ENCODE data around the gene WDFY2.
A peak's percentile ranks its signal among the peaks of the same experiment; 100 is the strongest.
"Not testable (repeated sequence)": the region's sequence is repeated elsewhere in the genome, so short reads cannot be mapped to it uniquely, and the experiment has no call there.

The WDFY2 gene

DNA sequence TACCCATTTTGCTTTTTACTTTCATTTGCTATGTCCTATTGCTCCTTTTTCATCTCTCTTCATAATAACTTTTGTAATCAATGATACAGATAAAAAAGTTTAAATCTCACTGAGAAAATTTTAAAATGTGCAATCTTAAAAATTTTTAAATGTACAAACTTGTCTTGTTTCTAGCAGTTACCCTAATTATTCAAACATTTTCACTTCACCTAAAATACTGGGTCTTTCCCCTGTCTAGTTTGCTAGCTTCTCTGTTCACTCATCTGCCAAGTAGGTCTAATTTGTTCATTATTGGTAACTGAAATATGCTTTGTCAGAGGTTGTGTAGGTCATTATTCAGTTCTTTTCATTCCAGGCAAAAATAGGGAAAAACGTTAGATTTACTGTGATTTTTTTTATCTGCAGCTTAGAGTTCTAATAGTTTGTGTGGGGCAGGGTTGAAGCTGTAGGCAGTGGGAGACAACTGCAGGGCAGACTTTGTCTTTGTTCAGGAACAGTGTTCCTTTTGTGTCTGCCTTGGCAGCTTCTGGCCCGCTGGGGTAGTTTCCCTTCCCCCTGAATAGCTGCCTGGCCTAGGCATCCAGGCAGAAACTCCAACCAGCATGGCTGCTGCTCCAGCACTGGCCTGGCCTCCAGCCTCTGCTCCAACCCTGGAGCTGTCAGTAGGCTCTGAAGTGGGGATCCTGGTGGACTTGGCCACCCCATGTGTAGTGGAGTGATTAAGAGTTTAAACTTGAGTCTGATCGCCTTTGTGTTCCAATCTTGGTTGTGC, 48.5 kb downstream of the WDFY2 start:
- no peak for DNase-seq (ENCODE audit: low read depth)
- no peak for TF ChIP-seq CTCF (conservative IDR thresholded peaks at IDR 0.05; ENCODE audit: low read length)
- peak overlapping the region; percentile 7; the same call in 1 of the 2 replicates for H3K4me3 ChIP-seq (ENCODE audit: low read length)

- TF ChIP-seq CTCF (conservative IDR thresholded peaks at IDR 0.05; ENCODE audit: low read length), result no peak
- DNase-seq (ENCODE audit: low read depth), result no peak
- no peak overlapping the region for H3K4me3 ChIP-seq (ENCODE audit: low read length)
Measured at GRCh38 chr13:51635137-51635878, 51.0 kb downstream of the WDFY2 start.

- H3K4me3 ChIP-seq (ENCODE audit: low read length), result no peak overlapping the region
- no peak for TF ChIP-seq CTCF (conservative IDR thresholded peaks at IDR 0.05; ENCODE audit: low read length)
- no peak for DNase-seq (ENCODE audit: low read depth)
Measured at GRCh38 chr13:51636349-51636890, 52.2 kb downstream of the WDFY2 start.

DNA sequence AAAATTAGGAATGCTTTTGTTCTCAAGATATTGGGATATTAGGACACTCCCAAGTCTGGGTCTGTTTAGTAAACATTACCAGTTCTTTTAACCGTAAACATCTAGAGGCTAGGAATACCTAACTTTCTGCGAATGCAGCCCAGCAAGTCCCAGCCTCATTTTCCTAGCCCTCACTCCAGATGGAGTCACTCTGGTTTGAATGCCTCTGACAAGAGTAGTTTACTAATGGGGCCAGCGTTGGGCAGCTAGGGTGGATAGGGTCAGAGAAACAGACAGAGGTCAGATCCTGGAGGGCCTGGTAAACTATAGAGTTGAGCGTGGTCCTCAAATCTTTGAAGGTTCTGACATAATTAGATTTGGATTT, 53.6 kb downstream of the WDFY2 start:
- H3K4me3 ChIP-seq (ENCODE audit: low read length), result no peak overlapping the region
- no peak for DNase-seq (ENCODE audit: low read depth)
- TF ChIP-seq CTCF (conservative IDR thresholded peaks at IDR 0.05; ENCODE audit: low read length), result no peak

DNA sequence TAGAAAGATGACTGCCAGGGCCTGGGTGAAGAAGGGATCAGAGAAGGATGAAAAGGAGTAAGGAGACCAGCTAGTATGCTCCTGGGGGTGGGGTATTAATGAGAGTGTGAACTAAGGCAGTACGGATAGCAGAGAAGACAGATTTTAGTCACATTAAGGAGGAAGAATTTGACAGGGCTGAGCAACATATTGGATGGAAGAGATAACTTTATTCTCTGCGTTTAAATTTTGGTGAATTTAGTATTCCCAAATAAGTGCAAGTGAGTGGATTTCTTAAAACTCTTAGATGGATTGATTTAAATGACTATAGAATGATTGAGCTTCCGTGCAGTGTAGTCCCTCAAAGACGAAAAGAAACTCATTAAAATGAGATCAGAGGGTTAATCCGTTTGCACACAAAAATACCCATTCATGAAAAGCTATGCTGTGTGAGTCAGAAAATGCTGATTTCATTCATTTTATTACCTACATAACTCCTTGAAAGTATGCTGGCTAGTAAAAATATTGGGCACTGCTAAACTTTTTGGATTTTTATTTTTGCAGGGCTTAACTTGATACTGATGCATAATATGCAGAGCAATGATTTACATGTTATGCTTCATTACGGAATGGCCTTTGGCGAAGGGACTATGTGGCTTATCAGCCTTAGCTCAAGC, 54.1 kb downstream of the WDFY2 start:
- H3K4me3 ChIP-seq (ENCODE audit: low read length), result no peak overlapping the region
- peak; percentile 40 for DNase-seq (ENCODE audit: low read depth)
- TF ChIP-seq CTCF (conservative IDR thresholded peaks at IDR 0.05; ENCODE audit: low read length), result no peak

DNA sequence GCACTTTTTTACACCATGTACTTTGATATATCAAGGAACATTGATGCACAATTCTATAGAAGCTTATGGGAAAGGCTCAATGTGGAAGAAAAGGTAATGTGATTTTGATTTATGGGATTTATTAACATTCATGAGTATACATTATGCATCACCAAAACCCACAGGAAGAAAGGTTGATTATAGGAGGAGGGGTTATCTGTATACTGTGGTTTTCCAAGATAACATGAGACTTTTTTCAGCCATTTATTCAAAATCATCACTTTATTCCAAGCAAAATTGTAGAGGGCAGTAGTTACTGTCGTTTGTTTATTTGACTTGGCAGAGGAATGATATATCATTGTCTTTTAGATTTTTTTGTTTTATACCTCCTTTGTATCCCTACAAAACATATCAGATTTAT, 54.9 kb downstream of the WDFY2 start:
- H3K4me3 ChIP-seq (ENCODE audit: low read length), result no peak overlapping the region
- TF ChIP-seq CTCF (conservative IDR thresholded peaks at IDR 0.05; ENCODE audit: low read length), result no peak
- no peak for DNase-seq (ENCODE audit: low read depth)

DNA sequence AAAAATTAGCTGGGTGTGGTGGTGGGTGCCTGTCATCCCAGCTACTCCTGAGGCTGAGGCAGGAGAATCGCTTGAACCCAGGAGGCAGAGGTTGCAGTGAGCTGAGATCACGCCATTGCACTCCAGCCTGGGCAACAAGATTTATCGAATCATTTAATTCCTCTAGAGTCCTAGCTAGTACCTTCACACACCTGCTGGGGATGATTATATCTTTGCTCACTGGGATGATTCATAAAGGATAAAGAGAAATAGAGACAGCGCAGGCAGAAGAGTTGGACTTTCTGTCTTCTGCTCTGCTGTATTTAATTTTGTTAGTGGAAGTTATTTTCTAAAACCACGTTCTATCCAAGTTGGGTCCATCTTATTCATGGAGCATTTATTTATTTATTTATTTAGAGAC, 56.4 kb downstream of the WDFY2 start:
- not testable (repeated sequence) for DNase-seq (ENCODE audit: low read depth); H3K4me3 ChIP-seq (ENCODE audit: low read length)

Measured in AG10803 (cell line).